Body of pancreas (tissue), 4 donors: ENCODE data around the gene KIAA1614. TPM values are rescaled to one million over a fixed set of nuclear protein-coding genes. Genes with fewer than 3 reads are reported as not detected.

Source experiments
- ATAC-seq: fragments of 150-250 bp; one replicate; pipeline ENCODE4 v1.9.1; 2016
- DNase-seq, 4 donors: peaks; one replicate each; pipeline ENCODE4 v3.0.0-alpha.2; 2019
- H3K27ac ChIP-seq, 4 donors: fragments of 200-600 bp; sonication (generic); 1 replicate in 3 of 4; 2 replicates in 1 of 4; pipeline versions ENCODE4 v1.5.1 to v1.6.1; 2016 to 2019; ENCODE audit warnings: mild to moderate bottlenecking in 1 of 4, mixed read lengths in 1 of 4, moderate library complexity in 1 of 4
- H3K27me3 ChIP-seq, 2 donors: fragments of 200-600 bp; sonication (generic); one replicate each; pipeline ENCODE4 v1.6.0; 2016; ENCODE audit warnings: mild to moderate bottlenecking in 1 of 2
- H3K36me3 ChIP-seq, 2 donors: fragments of 200-600 bp; sonication (generic); replicated peaks in 1 of 2; 2 replicates each; pipeline ENCODE4 v1.5.1; 2016; ENCODE audit warnings: low read depth in 2 of 2; ENCODE audit not compliant: insufficient read depth in 1 of 2
- H3K4me1 ChIP-seq: fragments of 200-600 bp; sonication (generic); one replicate; pipeline ENCODE4 v1.6.0; 2016
- H3K4me3 ChIP-seq, 2 donors: fragments of 200-600 bp; sonication (generic); 1 replicate in 1 of 2; 2 replicates in 1 of 2; pipeline ENCODE4 v1.5.1; 2016 to 2019
- H3K9me3 ChIP-seq, 3 donors: fragments of 200-600 bp; sonication (generic); 1 replicate in 2 of 3; 2 replicates in 1 of 3; pipeline ENCODE4 v1.5.1; 2016
- POLR2A ChIP-seq, 3 donors: fragments of 450-650 bp; IDR thresholded peaks; one replicate each; pipeline ENCODE4 v1.6.1; 2016; ENCODE audit warnings: antibody characterized with exemption in 3 of 3, mild to moderate bottlenecking in 2 of 3
- WGBS, 2 donors: methylation state at CpG; one replicate each; pipeline ENCODE4 v1.1.5; 2017; 5-methylcytosine and 5-hydroxymethylcytosine counted together
- intact Hi-C: fragments of 100-400 bp; cut with DNase I; formaldehyde crosslinking; loops from one replicate; pipeline ENCODE4 v1.15.1; 2023
- total RNA-seq, 2 donors: library from RNA; depleted of rRNA; stranded (reverse); fragments of >200 nt; gene quantifications; one replicate each; pipeline ENCODE4 v1.1.0, GENCODE V29; 2016
- TF ChIP-seq, protein P1 (sequence below), 7 experiments: fragments of 450-650 bp in 4 of 7; fragments of 200-600 bp in 3 of 7; sonication (generic) in 3 of 7; IDR thresholded peaks; one replicate each; pipeline ENCODE4 v1.5.1; 2016 to 2019; ENCODE audit warnings: antibody characterized with exemption in 7 of 7

Gene KIAA1614
- total RNA-seq, 2 donors from 2014 or later, result 0.52 to 4.3 TPM

DNA sequence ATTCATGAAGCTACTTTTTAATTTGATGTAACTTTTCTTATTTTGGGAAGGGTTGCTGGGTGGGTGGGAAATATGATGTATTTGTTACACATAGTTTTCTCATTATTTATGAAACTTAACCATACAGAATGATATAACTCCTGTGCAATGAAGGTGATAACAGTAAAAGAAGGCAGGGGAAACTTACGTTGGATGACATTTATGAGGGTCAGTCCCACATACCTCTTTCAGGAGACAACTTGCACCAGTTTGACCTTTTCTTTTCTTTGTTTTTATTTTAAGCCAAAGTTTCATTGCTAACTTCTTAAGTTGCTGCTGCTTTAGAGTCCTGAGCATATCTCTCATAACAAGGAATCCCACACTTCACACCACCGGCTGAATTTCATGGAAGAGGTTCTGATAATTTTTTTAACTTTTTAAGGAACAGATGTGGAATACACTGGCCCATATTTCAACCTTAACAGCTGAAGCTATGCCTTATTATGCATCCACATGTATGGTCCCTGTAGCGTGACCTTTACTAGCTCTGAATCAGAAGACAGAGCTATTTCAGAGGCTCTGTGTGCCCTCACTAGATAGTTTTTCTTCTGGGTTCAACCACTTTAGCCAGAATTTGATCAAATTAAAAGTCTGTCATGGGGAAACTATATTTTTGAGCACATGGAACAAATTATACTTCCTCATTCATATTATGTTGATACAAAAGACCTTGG lies 28.0 kb upstream of the KIAA1614 start:
- no peaks in the 10 kb centered on the region for H3K4me1 ChIP-seq
- TF ChIP-seq, protein P1, sequence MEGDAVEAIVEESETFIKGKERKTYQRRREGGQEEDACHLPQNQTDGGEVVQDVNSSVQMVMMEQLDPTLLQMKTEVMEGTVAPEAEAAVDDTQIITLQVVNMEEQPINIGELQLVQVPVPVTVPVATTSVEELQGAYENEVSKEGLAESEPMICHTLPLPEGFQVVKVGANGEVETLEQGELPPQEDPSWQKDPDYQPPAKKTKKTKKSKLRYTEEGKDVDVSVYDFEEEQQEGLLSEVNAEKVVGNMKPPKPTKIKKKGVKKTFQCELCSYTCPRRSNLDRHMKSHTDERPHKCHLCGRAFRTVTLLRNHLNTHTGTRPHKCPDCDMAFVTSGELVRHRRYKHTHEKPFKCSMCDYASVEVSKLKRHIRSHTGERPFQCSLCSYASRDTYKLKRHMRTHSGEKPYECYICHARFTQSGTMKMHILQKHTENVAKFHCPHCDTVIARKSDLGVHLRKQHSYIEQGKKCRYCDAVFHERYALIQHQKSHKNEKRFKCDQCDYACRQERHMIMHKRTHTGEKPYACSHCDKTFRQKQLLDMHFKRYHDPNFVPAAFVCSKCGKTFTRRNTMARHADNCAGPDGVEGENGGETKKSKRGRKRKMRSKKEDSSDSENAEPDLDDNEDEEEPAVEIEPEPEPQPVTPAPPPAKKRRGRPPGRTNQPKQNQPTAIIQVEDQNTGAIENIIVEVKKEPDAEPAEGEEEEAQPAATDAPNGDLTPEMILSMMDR (IDR thresholded peaks at IDR 0.05), result no peak
- no peak for TF ChIP-seq POLR2A (IDR thresholded peaks at IDR 0.05)
- ATAC-seq (no peak), DNase-seq (no peak)
- peaks cover 0 to 7% of the 10 kb centered on the region in 2 donors for H3K36me3 ChIP-seq
- 91 to 94% methylated on average over 3 of the region's 3 CpGs for whole genome bisulfite sequencing, 2 donors
- intact Hi-C loops, result no loop called here
- H3K9me3 ChIP-seq, result no peaks in the 10 kb centered on the region
- no peaks in the 10 kb centered on the region for H3K27me3 ChIP-seq
- no peak overlapping the region for H3K4me3 ChIP-seq
- H3K27ac ChIP-seq, result no peak overlapping the region

DNA sequence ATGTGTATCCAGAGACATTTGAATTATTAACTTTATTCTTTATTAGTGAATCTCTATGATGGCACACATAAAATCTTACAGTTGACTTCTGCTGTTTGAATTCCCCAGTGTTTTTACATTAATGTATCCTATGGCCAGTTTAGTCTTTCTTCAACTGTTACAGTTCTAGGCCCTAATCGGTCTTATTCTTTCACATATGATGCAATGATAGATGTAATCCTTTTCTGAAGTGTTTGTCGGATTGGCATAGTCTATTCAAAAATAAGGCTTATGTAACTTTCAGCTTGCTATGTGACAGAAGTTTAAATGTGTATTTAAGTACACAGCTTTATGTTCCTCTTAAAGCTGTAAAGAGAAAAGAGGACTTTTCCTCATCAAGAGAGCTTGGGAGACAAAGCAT lies 26.4 kb upstream of the KIAA1614 start:
- no peak for DNase-seq
- Histone ChIP-seq H3K4me1 (no peaks in the 10 kb centered on the region), H3K27ac (no peak overlapping the region), H3K9me3 (no peaks in the 10 kb centered on the region), H3K36me3 (peaks cover 0 to 7% of the 10 kb centered on the region in 2 donors), H3K27me3 (no peaks in the 10 kb centered on the region), H3K4me3 (no peak overlapping the region)
- ATAC-seq, result no peak
- TF ChIP-seq POLR2A (IDR thresholded peaks at IDR 0.05), result no peak
- TF ChIP-seq, protein P1 (IDR thresholded peaks at IDR 0.05), result no peak
- 81 to 97% methylated on average over 2 of the region's 2 CpGs for WGBS, 2 donors
- intact Hi-C loops, result no loop called here

DNA sequence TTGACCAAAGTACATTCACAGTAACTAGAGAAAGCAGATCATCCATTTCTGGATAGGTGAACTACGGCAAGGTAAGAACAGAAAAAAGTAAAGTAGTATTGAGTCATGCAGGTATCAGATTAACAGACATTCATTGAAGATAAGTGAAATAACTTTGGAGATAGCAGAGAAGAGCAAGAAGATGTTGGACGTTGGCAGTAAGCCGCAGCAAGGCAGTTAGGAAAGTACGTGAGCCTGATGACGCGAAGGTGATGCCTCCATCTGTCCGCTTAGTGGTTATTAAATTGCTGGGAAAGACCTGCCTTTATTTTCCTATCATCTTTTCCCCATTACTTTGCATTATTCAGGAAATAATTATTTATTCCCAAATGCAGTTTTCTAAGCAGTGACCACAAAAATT lies 24.9 kb upstream of the KIAA1614 start:
- Histone ChIP-seq H3K9me3 (no peaks in the 10 kb centered on the region), H3K27me3 (no peaks in the 10 kb centered on the region), H3K4me1 (no peaks in the 10 kb centered on the region), H3K36me3 (peaks cover 0 to 7% of the 10 kb centered on the region in 2 donors), H3K27ac (no peak overlapping the region), H3K4me3 (no peak overlapping the region)
- intact Hi-C loops, result no loop called here
- DNase-seq (no peak), ATAC-seq (no peak)
- WGBS, 2 donors, result 94 to 95% methylated on average over 7 of the region's 7 CpGs
- TF ChIP-seq, protein P1 (IDR thresholded peaks at IDR 0.05), result no peak
- no peak for TF ChIP-seq POLR2A (IDR thresholded peaks at IDR 0.05)

DNA sequence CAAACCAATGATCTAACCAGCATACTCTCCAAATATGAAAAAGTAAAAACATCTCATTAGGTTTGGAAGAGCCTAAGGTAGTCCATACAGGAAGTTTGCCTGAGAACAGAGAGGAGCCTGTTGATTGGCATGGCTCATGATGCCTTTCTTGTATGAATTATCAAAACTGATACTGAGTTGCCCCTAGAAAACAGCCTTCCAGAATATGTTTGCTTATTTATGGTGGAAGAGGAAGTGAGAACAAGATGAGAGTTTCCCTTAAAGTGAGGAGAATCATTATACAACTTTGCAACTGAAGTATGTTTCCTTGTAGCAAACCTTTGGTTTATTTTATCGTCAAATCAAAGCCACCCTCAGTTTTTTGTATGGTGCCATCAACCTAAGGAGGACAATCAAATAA lies 23.8 kb upstream of the KIAA1614 start:
- H3K4me3 ChIP-seq, result no peak overlapping the region
- TF ChIP-seq, protein P1 (IDR thresholded peaks at IDR 0.05), result no peak
- no peak for TF ChIP-seq POLR2A (IDR thresholded peaks at IDR 0.05)
- DNase-seq, result no peak
- intact Hi-C loops, result no loop called here
- H3K27me3 ChIP-seq, result no peaks in the 10 kb centered on the region
- H3K36me3 ChIP-seq, result peaks cover 0 to 4% of the 10 kb centered on the region in 2 donors
- no peaks in the 10 kb centered on the region for H3K9me3 ChIP-seq
- ATAC-seq, result no peak
- H3K4me1 ChIP-seq, result no peaks in the 10 kb centered on the region
- no peak overlapping the region for H3K27ac ChIP-seq
- WGBS, 2 donors, result 46 to 67% methylated on average over 1 of the region's 1 CpG

DNA sequence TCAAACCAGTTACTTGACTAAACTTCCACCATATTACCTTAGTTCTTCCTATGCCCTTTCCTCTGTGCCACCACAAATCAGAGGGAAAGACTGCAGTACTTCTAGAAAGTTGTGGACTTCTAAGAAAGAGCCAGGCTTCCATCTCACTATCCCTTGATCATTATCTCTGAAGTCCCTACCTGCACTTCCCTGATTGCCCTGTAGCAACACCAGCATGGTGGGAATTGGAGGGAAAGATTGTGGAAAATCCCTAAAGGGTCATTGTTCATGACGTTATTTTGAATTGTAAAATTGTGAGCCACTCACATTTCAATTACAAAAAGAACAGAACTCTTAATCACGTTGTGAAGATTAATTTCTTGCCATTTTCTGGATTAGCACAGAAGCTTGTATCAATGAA lies 23.4 kb upstream of the KIAA1614 start:
- Histone ChIP-seq H3K9me3 (no peaks in the 10 kb centered on the region), H3K27me3 (no peaks in the 10 kb centered on the region), H3K27ac (no peak overlapping the region), H3K4me1 (no peaks in the 10 kb centered on the region), H3K4me3 (no peak overlapping the region), H3K36me3 (peaks cover 0 to 3% of the 10 kb centered on the region in 2 donors)
- DNase-seq (no peak), ATAC-seq (no peak)
- TF ChIP-seq, protein P1 (IDR thresholded peaks at IDR 0.05), result no peak
- no peak for TF ChIP-seq POLR2A (IDR thresholded peaks at IDR 0.05)
- WGBS, 2 donors, result 81% methylated on average over 2 of the region's 2 CpGs
- intact Hi-C loops, result no loop called here
